Esophagus muscularis mucosa (tissue), 4 donors: ENCODE measurements around the gene CD34. TPM values are rescaled to one million over a fixed set of nuclear protein-coding genes. Genes with fewer than 3 reads are reported as not detected.
"Not testable (repeated sequence)": the region's sequence is repeated elsewhere in the genome, so short reads cannot be mapped to it uniquely, and the experiment has no call there.

ENCODE experiments used
- DNase-seq: peaks from one replicate; pipeline ENCODE4 v3.0.0-alpha.2; 2017; ENCODE audit errors: extremely low spot score
- H3K27ac ChIP-seq, 4 donors: fragments of 200-600 bp; sonication (generic); replicated peaks in 1 of 4; 1 replicate in 3 of 4; 2 replicates in 1 of 4; pipeline ENCODE4 v1.5.1; 2016 to 2019; ENCODE audit warnings: mild to moderate bottlenecking in 1 of 4
- H3K27me3 ChIP-seq, 4 donors: fragments of 200-600 bp; sonication (generic); one replicate each; pipeline versions ENCODE4 v1.5.1 to v1.6.0; 2016 to 2019
- H3K36me3 ChIP-seq, 4 donors: fragments of 200-600 bp; sonication (generic); one replicate each; pipeline ENCODE4 v1.5.1; 2016 to 2019
- H3K4me1 ChIP-seq, 4 donors: fragments of 200-600 bp; sonication (generic); one replicate each; pipeline ENCODE4 v1.5.1; 2016 to 2019
- H3K4me3 ChIP-seq, 4 donors: fragments of 200-600 bp; sonication (generic); 1 replicate in 2 of 4; 2 replicates in 2 of 4; pipeline ENCODE4 v1.5.1; 2016 to 2019; ENCODE audit warnings: mild to moderate bottlenecking in 4 of 4, moderate library complexity in 1 of 4
- H3K9me3 ChIP-seq, 4 donors: fragments of 200-600 bp; sonication (generic); 1 replicate in 3 of 4; 2 replicates in 1 of 4; pipeline ENCODE4 v1.5.1; 2016 to 2019
- CTCF ChIP-seq, 3 experiments: fragments of 200-600 bp in 2 of 3; fragments of 450-650 bp in 1 of 3; sonication (generic) in 2 of 3; IDR thresholded peaks; one replicate each; pipeline ENCODE4 v1.5.1; 2017 to 2019; ENCODE audit warnings: antibody characterized with exemption in 3 of 3, mild to moderate bottlenecking in 2 of 3, moderate library complexity in 1 of 3
- EP300 ChIP-seq: sonication (generic); formaldehyde crosslinking; IDR thresholded peaks from one replicate; pipeline ENCODE4 v1.6.1; 2017; ENCODE audit warnings: antibody characterized with exemption
- POLR2A ChIP-seq: fragments of 450-650 bp; IDR thresholded peaks from one replicate; pipeline ENCODE4 v1.6.1; 2017; ENCODE audit warnings: antibody characterized with exemption, moderate library complexity, mild to moderate bottlenecking, low read depth
- POLR2AphosphoS5 ChIP-seq, 2 donors: sonication (generic); formaldehyde crosslinking; IDR thresholded peaks; one replicate each; pipeline ENCODE4 v1.6.1; 2017; ENCODE audit warnings: antibody characterized with exemption in 2 of 2
- WGBS: methylation state at CpG from one replicate; pipeline ENCODE4 v1.1.5; 2018; 5-methylcytosine and 5-hydroxymethylcytosine counted together
- intact Hi-C: fragments of 100-400 bp; cut with DNase I; formaldehyde crosslinking; loops from one replicate; pipeline ENCODE4 v1.15.1; 2023
- total RNA-seq, 4 donors: library from RNA; depleted of rRNA; stranded (reverse); fragments of >200 nt; gene quantifications; one replicate each; pipeline versions ENCODE4 v1.1.0 to v1.2.1, GENCODE V29; 2016

The CD34 gene
- total RNA-seq, 4 donors from 2014 or later = 70.2 to 136 (median 93.3) TPM

- no peak for TF ChIP-seq CTCF (IDR thresholded peaks at IDR 0.05)
- TF ChIP-seq EP300 = no peak
- no peak for TF ChIP-seq POLR2AphosphoS5 (IDR thresholded peaks at IDR 0.05)
- TF ChIP-seq POLR2A = no peak
- no peak overlapping the region for H3K27ac ChIP-seq
Observed at GRCh38 chr1:207946756-207947155, 35.8 kb upstream of the CD34 start.

GRCh38 chr1:207944571-207944970 is 33.6 kb upstream of the CD34 start:
- DNase-seq = no peak
- Histone ChIP-seq H3K36me3 (no peaks in the 10 kb centered on the region), H3K4me3 (no peak overlapping the region), H3K27ac (no peak overlapping the region), H3K9me3 (no peaks in the 10 kb centered on the region), H3K27me3 (no peaks in the 10 kb centered on the region), H3K4me1 (peaks cover 0 to 8% (median 0%) of the 10 kb centered on the region in 4 donors)
- intact Hi-C loops = no loop called here
- WGBS = 77% methylated on average over 3 of the region's 3 CpGs
- TF ChIP-seq POLR2AphosphoS5 (IDR thresholded peaks at IDR 0.05) = no peak
- TF ChIP-seq POLR2A = no peak

More at GRCh38 chr1:207946756-207947155, 35.8 kb upstream of the CD34 start:
- DNase-seq = no peak
- intact Hi-C loops = no loop called here
- WGBS = 71% methylated on average over 1 of the region's 1 CpG
- Histone ChIP-seq H3K36me3 (no peaks in the 10 kb centered on the region), H3K4me3 (no peak overlapping the region), H3K27me3 (no peaks in the 10 kb centered on the region), H3K4me1 (peaks cover 0 to 7% (median 0%) of the 10 kb centered on the region in 4 donors), H3K9me3 (no peaks in the 10 kb centered on the region)

- 79% methylated on average over 14 of the region's 14 CpGs for WGBS
- H3K27me3 ChIP-seq, H3K36me3 ChIP-seq, DNase-seq, intact Hi-C loops, H3K4me1 ChIP-seq, H3K9me3 ChIP-seq: not testable (repeated sequence)
- peak overlapping the region; percentile 45 to 69 (median 64) for H3K27ac ChIP-seq
- H3K4me3 ChIP-seq = peak overlapping the region in 2 of 4 donors; percentile 6 to 12
Observed at GRCh38 chr1:207942337-207942741, 31.4 kb upstream of the CD34 start.

GRCh38 chr1:207941665-207942064 is 30.7 kb upstream of the CD34 start:
- intact Hi-C loops = no loop called here
- H3K4me3 ChIP-seq = peak overlapping the region in 1 of 4 donors; percentile 12

GRCh38 chr1:207938016-207938415 is 27.1 kb upstream of the CD34 start:
- no peak for TF ChIP-seq POLR2AphosphoS5 (IDR thresholded peaks at IDR 0.05)
- no peak for TF ChIP-seq POLR2A
- no peak for TF ChIP-seq EP300
- no peak for TF ChIP-seq CTCF (IDR thresholded peaks at IDR 0.05)
- no peaks in the 10 kb centered on the region for H3K36me3 ChIP-seq
- no peaks in the 10 kb centered on the region for H3K27me3 ChIP-seq
- H3K4me1 ChIP-seq = peaks cover 0 to 8% (median 0%) of the 10 kb centered on the region in 4 donors
- no peak overlapping the region for H3K4me3 ChIP-seq
- WGBS = 88% methylated on average over 10 of the region's 10 CpGs
- DNase-seq = no peak
- no peaks in the 10 kb centered on the region for H3K9me3 ChIP-seq
- H3K27ac ChIP-seq = no peak overlapping the region
- intact Hi-C loops = no loop called here

More at GRCh38 chr1:207941665-207942064, 30.7 kb upstream of the CD34 start:
- peak overlapping the region; percentile 45 to 69 (median 64) for H3K27ac ChIP-seq
- H3K4me1 ChIP-seq = peaks cover 0 to 8% (median 0%) of the 10 kb centered on the region in 4 donors
- DNase-seq = no peak
- no peak for TF ChIP-seq CTCF (IDR thresholded peaks at IDR 0.05)
- TF ChIP-seq POLR2A = no peak
- no peak for TF ChIP-seq EP300
- peak; percentile 67 to 83 for TF ChIP-seq POLR2AphosphoS5 (IDR thresholded peaks at IDR 0.05)
- H3K9me3 ChIP-seq = no peaks in the 10 kb centered on the region
- H3K36me3 ChIP-seq = no peaks in the 10 kb centered on the region
- H3K27me3 ChIP-seq = no peaks in the 10 kb centered on the region
- 28% methylated on average over 7 of the region's 7 CpGs for WGBS

GRCh38 chr1:207937204-207937603 is 26.3 kb upstream of the CD34 start:
- intact Hi-C loops = no loop called here
- Histone ChIP-seq H3K4me3 (no peak overlapping the region), H3K4me1 (peaks cover 0 to 6% (median 0%) of the 10 kb centered on the region in 4 donors), H3K36me3 (no peaks in the 10 kb centered on the region), H3K27me3 (no peaks in the 10 kb centered on the region), H3K9me3 (no peaks in the 10 kb centered on the region), H3K27ac (no peak overlapping the region)
- no peak for DNase-seq
- 67% methylated on average over 3 of the region's 3 CpGs for WGBS
- TF ChIP-seq POLR2AphosphoS5 (IDR thresholded peaks at IDR 0.05) (no peak), POLR2A (no peak), CTCF (IDR thresholded peaks at IDR 0.05) (no peak), EP300 (no peak)
